Spleen (tissue), 7 donors: ENCODE data around the gene CNPY4.

ENCODE experiments used
- POLR2A ChIP-seq, 3 donors: fragments of 450-650 bp; IDR thresholded peaks; one replicate each; pipeline ENCODE4 v1.5.1; 2017; ENCODE audit warnings: antibody characterized with exemption in 3 of 3, mild to moderate bottlenecking in 1 of 3
- POLR2AphosphoS5 ChIP-seq, 3 donors: sonication (generic); formaldehyde crosslinking; IDR thresholded peaks; one replicate each; pipeline ENCODE4 v1.5.1; 2017; ENCODE audit warnings: antibody characterized with exemption in 3 of 3
- TF ChIP-seq, protein P1 (sequence below), 11 experiments: fragments of 200-600 bp in 7 of 11; fragments of 450-650 bp in 4 of 11; sonication (generic) in 4 of 11; IDR thresholded peaks in 8 of 11; conservative IDR thresholded peaks in 3 of 11; 1 replicate in 7 of 11; 2 replicates in 4 of 11; pipeline versions ENCODE4 v1.4.0 to v1.8.0; 2016 to 2021; ENCODE audit warnings: antibody characterized with exemption in 11 of 11, inconsistent platforms in 4 of 11, mild to moderate bottlenecking in 1 of 11
- donor health status: DM: no; HTN: no; CAD: no; lungs with moderate emphysema.
- donor health status: DM: no; HTN: no; CAD: no.
- donor health status: DM: no; HTN: no; CAD: no.

DNA sequence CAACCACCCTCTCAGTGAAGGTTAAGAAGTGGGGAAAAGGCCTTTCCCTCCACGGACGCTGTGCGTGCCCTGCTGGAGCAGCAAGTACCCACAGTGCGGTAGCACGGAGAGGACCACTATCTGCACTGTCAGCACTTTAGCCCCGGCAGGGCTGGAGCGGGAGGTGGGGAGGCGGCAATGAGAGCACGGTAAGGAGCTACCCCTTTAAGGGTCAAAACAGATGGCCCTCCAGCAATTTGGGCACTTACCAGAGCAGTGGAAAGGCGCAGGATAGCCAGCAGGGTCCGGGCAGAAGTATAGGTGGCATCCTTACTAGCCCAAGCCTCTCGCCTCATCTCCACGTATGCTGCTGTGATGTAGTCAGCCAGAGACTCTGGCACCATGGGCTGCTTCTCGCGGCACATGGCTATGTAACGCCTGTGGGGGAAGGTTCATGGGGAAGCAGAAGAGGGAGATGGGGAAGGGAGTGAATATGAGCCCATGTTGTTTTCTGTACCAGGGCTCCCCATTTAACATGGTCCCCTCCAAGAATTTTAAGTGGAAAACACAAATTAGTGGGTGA, 25.4 kb upstream of the CNPY4 start:
- TF ChIP-seq, protein P1, sequence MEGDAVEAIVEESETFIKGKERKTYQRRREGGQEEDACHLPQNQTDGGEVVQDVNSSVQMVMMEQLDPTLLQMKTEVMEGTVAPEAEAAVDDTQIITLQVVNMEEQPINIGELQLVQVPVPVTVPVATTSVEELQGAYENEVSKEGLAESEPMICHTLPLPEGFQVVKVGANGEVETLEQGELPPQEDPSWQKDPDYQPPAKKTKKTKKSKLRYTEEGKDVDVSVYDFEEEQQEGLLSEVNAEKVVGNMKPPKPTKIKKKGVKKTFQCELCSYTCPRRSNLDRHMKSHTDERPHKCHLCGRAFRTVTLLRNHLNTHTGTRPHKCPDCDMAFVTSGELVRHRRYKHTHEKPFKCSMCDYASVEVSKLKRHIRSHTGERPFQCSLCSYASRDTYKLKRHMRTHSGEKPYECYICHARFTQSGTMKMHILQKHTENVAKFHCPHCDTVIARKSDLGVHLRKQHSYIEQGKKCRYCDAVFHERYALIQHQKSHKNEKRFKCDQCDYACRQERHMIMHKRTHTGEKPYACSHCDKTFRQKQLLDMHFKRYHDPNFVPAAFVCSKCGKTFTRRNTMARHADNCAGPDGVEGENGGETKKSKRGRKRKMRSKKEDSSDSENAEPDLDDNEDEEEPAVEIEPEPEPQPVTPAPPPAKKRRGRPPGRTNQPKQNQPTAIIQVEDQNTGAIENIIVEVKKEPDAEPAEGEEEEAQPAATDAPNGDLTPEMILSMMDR (IDR thresholded peaks at IDR 0.05 in 8 of 11, conservative IDR thresholded peaks at IDR 0.05 in 3 of 11): no peak
- TF ChIP-seq POLR2A (IDR thresholded peaks at IDR 0.05) (no peak), POLR2AphosphoS5 (IDR thresholded peaks at IDR 0.05) (peak; percentile 24 to 58 (median 48))
